ENCODE measurements around the gene LAMTOR1. TPM values are rescaled to one million over a fixed set of nuclear protein-coding genes. Genes with fewer than 3 reads are reported as not detected.

Gene LAMTOR1
- total RNA-seq, 2 experiments from 2014 or later = 50.3 to 52.4 TPM

GRCh38 chr11:72091292-72091691 lies 11.8 kb downstream of the LAMTOR1 start:
- peak; percentile 82 for DNase-seq
- intact Hi-C loops (cut with micrococcal nuclease) = loop anchor here (2.0 kb wide), 1 partner anchor 66 kb away; no protein-coding TSS in a partner anchor
- Mint-ChIP-seq H3K4me3 (no peak overlapping the region), H3K36me3 (ENCODE audit: low read depth) (peaks cover 3% of the 10 kb centered on the region), H3K27me3 (no peaks in the 10 kb centered on the region), H3K27ac (peak overlapping the region; percentile 75), H3K4me1 (ENCODE audit: low read depth) (peaks cover 4% of the 10 kb centered on the region), H3K9me3 (no peaks in the 10 kb centered on the region)
- ChIA-PET POLR2A (interaction anchor here (0.8 to 1.7 kb wide), 7 partner anchors 8 to 163 kb away, joined by 3 to 6 read pairs (median 5); partner anchors contain the start of genes TOMT and XNDC1N), CTCF (interaction anchor here (0.6 to 15.1 kb wide), 24 partner anchors 9 to 176 kb away, joined by 3 to 278 read pairs (median 4); partner anchors contain the start of gene NUMA1)
- ATAC-seq = peak; percentile 97
- peak; percentile 80 for TF ChIP-seq CTCF (IDR thresholded peaks at IDR 0.05)

- intact Hi-C loops (cut with micrococcal nuclease) = no loop called here
- ChIA-PET POLR2A (no interaction called here), CTCF (interaction anchor here (1.6 to 5.1 kb wide), 2 partner anchors 10 to 63 kb away, joined by 3 to 37 read pairs; no protein-coding TSS in a partner anchor)
- no peaks in the 10 kb centered on the region for H3K9me3 Mint-ChIP-seq
- TF ChIP-seq CTCF (IDR thresholded peaks at IDR 0.05) = no peak
- H3K36me3 Mint-ChIP-seq (ENCODE audit: low read depth) = peaks cover 5% of the 10 kb centered on the region
- no peak overlapping the region for H3K27ac Mint-ChIP-seq
- H3K4me3 Mint-ChIP-seq = no peak overlapping the region
- no peaks in the 10 kb centered on the region for H3K27me3 Mint-ChIP-seq
- peaks cover 11% of the 10 kb centered on the region for H3K4me1 Mint-ChIP-seq (ENCODE audit: low read depth)
- no peak for DNase-seq
- no peak for ATAC-seq
Observed at GRCh38 chr11:72088076-72088808, 14.9 kb downstream of the LAMTOR1 start.

GRCh38 chr11:72085621-72086351 lies 17.3 kb downstream of the LAMTOR1 start:
- Mint-ChIP-seq H3K9me3 (no peaks in the 10 kb centered on the region), H3K4me3 (no peak overlapping the region), H3K27ac (peak overlapping the region; percentile 39), H3K27me3 (no peaks in the 10 kb centered on the region), H3K36me3 (ENCODE audit: low read depth) (peaks cover 5% of the 10 kb centered on the region), H3K4me1 (ENCODE audit: low read depth) (peaks cover 23% of the 10 kb centered on the region)
- intact Hi-C loops (cut with micrococcal nuclease) = no loop called here
- TF ChIP-seq CTCF (IDR thresholded peaks at IDR 0.05) = no peak
- ChIA-PET CTCF (interaction anchor here (0.7 to 5.1 kb wide), 13 partner anchors 9 to 345 kb away, joined by 3 to 37 read pairs (median 4); no protein-coding TSS in a partner anchor), POLR2A (interaction anchor here (0.6 to 1.9 kb wide), 4 partner anchors 10 to 45 kb away, joined by 3 to 8 read pairs (median 4); partner anchors contain the start of gene TOMT)
- ATAC-seq (no peak), DNase-seq (no peak)

GRCh38 chr11:72084965-72085364 lies 18.1 kb downstream of the LAMTOR1 start:
- Mint-ChIP-seq H3K9me3 (no peaks in the 10 kb centered on the region), H3K4me3 (no peak overlapping the region), H3K36me3 (ENCODE audit: low read depth) (peaks cover 9% of the 10 kb centered on the region), H3K27me3 (no peaks in the 10 kb centered on the region), H3K27ac (no peak overlapping the region), H3K4me1 (ENCODE audit: low read depth) (peaks cover 25% of the 10 kb centered on the region)
- intact Hi-C loops (cut with micrococcal nuclease) = loop anchor here (5.0 kb wide), 1 partner anchor 43 kb away; no protein-coding TSS in a partner anchor
- no peak for TF ChIP-seq CTCF (IDR thresholded peaks at IDR 0.05)
- ATAC-seq (no peak), DNase-seq (no peak)
- POLR2A ChIA-PET = interaction anchor here (0.6 to 1.9 kb wide), 6 partner anchors 10 to 1057 kb away, joined by 3 to 8 read pairs (median 4); partner anchors contain the start of genes FCHSD2 and TOMT
- CTCF ChIA-PET = interaction anchor here (0.6 to 5.1 kb wide), 12 partner anchors 10 to 346 kb away, joined by 3 to 37 read pairs (median 4); no protein-coding TSS in a partner anchor
